SK-N-MC (cell line): ENCODE data around the gene DNAJA1.

ENCODE experiments used
- EZH2 ChIP-seq: fragments of 200-600 bp; sonication (generic); IDR thresholded peaks from one replicate; pipeline ENCODE4 v1.6.1; 2017; ENCODE audit warnings: antibody characterized with exemption
- POLR2AphosphoS5 ChIP-seq: IDR thresholded peaks from 2 replicates; pipeline ENCODE4 v1.6.1; 2012; ENCODE audit warnings: mild to moderate bottlenecking, low read depth, low read length, borderline replicate concordance

- no peak for TF ChIP-seq POLR2AphosphoS5
- no peak for TF ChIP-seq EZH2
Observed at GRCh38 chr9:33011831-33012230, 13.2 kb upstream of the DNAJA1 start.
